SU-DHL-6 (cell line): ENCODE measurements around the gene PHETA1.

ENCODE experiments used
- CTCF ChIP-seq: fragments of 200-600 bp; sonication (generic); IDR thresholded peaks from one replicate; pipeline ENCODE4 v1.5.1; 2017; ENCODE audit warnings: antibody characterized with exemption, mild to moderate bottlenecking, low read length, moderate library complexity; ENCODE audit not compliant: insufficient read depth, poor library complexity, severe bottlenecking
- EZH2phosphoT487 ChIP-seq: fragments of 200-600 bp; sonication (generic), shearing (Covaris generic); conservative IDR thresholded peaks from 2 replicates; pipeline ENCODE4 v1.6.1; 2018; ENCODE audit warnings: mild to moderate bottlenecking, antibody characterized with exemption, low read length, moderate library complexity, mixed read lengths

GRCh38 chr12:111390910-111391309 is 22.0 kb upstream of the PHETA1 start:
- TF ChIP-seq CTCF (no peak), EZH2phosphoT487 (no peak)
